NCI-H774 (cell line): ENCODE results near the gene RASSF9.

Source experiments
- DNase-seq: peaks from one replicate; lab custom pipeline; 2025; lab: John Stamatoyannopoulos, UW

Gene RASSF9

DNA sequence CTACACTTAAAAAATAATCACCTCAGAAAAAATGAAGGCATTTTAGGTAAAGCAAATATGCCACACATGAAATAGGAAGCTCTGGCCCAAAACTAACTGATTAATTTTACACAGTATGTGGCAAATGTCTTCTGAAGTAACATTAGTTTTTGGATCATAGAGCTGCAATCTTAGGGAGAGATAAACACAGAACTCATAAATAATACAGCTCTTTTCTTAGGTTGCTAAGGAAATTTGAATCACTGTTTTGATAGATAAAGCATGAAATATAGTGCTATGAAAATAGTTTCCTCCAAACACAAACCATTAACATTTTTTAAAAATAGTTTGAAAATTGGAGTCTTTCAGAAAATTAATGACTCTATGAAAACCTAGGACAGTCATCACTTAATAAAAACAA lies 15.0 kb downstream of the RASSF9 start:
- no peak for DNase-seq

- no peak for DNase-seq
Measured at GRCh38 chr12:85820101-85820500, 16.1 kb downstream of the RASSF9 start.

DNA sequence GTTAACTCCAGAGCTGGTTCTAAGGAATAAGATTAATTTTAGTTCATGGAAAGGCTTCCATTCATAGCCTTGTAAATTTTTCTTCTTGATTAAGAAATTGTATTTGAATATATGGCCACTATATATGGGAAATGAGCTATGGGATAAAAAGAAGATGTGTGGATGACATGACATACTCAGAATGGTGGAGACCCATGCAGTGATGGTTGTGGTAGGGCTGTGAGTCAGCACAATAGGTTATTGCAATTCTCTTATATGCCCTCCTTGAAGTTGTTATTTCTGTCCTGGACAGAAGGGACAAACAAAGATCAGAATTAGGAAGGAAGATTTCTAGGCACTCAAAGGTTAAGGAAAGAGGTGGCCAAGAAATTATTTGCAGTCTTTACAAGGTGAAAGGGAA lies 21.5 kb downstream of the RASSF9 start:
- DNase-seq, result no peak

GRCh38 chr12:85814071-85814470 lies 22.1 kb downstream of the RASSF9 start:
- no peak for DNase-seq

DNA sequence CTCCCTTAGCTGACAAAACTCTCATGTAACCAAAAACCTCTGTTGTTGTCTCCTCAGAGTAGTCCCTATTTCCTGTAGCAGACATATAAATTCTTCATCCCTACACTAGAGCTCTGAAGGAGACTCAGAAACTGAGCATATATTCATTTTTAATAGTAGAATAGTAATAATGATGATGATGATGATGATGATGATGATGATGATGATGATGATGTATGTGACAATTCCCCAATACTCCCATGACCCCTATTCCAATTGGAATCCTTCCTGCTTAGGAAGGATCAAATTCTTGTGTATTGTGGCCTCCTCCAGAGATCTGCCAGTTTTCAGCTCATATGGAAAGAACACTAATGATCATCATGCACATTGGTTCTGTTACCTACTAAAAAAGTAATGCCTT lies 26.7 kb downstream of the RASSF9 start:
- DNase-seq, result no peak

DNA sequence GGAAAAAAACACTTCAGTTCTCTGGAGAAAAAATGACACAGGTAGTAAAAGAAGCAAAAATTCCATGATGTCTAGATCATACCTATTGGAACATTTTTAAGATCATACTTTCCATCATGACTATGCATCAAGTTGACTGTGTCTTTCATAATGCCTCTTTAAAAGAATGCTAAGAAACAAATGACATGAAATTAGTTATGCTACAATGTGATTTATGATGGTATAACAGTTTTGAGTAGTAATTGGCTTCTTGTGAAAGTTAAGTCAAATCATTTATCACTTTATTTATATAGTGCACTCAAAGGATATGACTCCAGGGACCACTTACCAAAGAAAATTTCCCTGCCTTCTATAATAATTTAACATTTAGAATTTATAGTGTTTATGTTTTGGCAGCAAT lies 28.5 kb downstream of the RASSF9 start:
- no peak for DNase-seq

GRCh38 chr12:85805654-85806053 lies 30.6 kb downstream of the RASSF9 start:
- no peak for DNase-seq

DNA sequence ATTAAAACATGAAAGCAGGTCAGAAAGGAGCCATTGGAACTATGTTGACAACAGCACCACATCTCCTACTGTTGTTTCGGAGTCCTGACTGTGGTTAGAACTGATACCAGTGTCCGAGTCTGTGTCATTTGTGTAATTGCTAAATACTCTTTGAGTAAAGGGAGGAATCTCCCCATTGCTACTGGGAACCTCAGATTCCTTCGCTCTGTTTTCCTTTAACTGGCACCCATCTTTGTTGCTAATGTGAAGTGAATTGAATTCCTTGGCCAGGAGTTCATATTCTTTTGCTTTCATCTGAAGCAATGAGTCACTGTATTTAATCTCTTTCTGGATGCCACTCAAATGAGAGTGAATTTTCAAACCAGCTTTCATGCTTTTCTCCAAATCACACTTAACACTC lies 31.5 kb downstream of the RASSF9 start:
- no peak for DNase-seq

- DNase-seq, result no peak
Measured at GRCh38 chr12:85803923-85804322, 32.3 kb downstream of the RASSF9 start.

- DNase-seq, result no peak
Measured at GRCh38 chr12:85803231-85803630, 33.0 kb downstream of the RASSF9 start.

DNA sequence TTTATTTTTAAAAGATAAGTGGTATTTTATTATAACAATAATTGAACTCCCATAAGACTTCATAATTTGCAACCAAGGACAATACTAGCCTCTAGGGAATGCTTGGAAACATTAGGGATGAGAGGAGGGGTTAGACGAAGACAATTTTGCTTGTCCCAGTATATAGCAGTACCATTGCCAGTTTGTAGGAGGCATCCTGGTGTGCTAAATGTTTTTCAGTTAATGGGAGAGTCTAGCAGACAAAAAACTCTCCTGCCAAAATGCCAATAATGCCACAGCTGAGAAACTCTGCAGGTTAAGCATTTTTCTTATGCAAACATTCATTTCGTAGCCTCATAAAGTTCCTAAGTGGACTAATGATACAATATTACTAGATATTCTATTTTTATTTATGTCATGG lies 38.1 kb downstream of the RASSF9 start:
- no peak for DNase-seq

GRCh38 chr12:85796001-85796400 lies 40.2 kb downstream of the RASSF9 start:
- no peak for DNase-seq

- no peak for DNase-seq
Measured at GRCh38 chr12:85794531-85794930, 41.7 kb downstream of the RASSF9 start.

DNA sequence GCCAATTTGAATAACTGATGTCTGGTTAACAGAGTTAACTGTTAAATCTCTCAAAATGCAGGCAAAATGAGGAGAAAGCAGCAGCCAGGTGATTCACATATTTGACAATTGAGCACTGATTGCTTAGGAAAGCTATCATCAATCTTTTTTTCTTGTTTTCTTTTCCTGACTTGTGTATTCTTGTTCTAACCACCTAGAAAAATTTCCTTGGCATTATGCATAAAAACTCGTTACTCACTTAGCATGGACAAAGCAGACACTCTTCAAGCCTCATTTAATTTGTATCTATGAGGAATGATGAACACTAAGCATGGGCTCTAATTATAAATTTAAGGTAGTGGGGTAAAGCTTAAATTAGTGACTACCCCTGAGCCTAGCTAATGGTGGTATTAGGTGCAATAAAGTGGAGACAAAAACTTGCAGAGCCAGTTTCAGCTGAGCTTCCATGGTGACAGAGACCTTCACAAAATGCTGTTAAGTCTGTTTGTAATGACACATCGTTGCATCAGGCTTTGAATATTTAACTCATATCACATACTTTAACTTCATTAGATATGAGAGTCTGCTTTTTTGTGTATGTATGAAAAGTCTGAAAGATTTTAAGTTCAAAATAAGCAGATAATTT lies 52.0 kb downstream of the RASSF9 start:
- DNase-seq, result peak; percentile 17

GRCh38 chr12:85782711-85783110 lies 53.5 kb downstream of the RASSF9 start:
- DNase-seq, result no peak

DNA sequence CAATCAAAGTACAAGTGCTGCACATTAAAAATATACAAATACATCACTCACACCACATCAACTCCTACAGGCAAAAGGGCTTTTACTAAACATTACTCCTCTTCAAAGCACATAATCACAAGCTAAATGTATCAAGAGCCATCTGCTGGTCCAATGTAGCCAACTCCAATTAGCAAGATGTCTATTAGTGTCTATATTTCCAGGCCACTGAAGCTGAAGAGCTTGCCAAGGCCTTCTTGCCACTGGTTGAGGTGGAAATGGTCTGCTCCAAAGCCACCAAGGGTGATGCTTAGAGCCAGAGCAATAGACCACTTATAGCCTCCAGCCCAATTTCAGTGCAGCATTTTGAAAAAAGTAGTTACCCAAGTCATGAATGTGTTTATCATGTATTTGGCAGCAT lies 54.4 kb downstream of the RASSF9 start:
- DNase-seq, result peak; percentile 17

DNA sequence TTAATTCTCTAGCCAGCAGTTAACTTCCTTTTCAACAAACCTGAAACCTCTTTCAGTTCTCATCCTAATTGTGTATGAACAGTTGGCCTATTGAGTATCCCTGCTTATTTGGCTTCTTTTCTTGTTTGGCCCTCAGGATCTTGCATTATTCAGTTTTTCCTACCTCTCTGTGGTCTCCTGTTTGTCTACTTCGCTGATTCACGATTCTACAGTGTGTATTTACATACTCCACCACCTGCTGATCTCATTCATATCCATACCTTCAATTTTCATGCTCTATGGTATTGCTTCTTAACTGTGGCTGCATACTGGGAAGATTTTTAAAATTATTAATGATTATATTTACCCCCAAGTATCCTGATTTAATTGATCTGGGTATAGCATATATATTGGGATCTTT lies 56.4 kb downstream of the RASSF9 start:
- peak; percentile 64 for DNase-seq

DNA sequence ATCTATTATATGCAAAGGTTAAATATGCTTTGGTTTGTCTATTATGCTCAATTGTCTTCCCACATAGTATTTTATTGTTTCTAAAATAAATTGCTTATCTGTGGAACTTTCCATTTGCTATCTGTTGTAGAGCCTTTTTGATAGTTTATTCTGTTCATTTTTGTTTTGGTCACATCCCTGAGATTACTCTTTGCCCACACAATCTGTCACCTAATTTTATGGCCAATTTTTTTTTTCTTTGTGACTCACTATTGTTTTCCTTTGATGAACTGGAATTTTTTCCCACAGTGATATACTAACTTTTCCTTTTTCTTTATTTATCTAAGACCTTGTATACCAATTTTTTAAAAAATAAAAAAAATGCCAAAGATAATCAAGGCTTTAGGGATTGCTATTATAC lies 61.1 kb downstream of the RASSF9 start:
- DNase-seq, result no peak

DNA sequence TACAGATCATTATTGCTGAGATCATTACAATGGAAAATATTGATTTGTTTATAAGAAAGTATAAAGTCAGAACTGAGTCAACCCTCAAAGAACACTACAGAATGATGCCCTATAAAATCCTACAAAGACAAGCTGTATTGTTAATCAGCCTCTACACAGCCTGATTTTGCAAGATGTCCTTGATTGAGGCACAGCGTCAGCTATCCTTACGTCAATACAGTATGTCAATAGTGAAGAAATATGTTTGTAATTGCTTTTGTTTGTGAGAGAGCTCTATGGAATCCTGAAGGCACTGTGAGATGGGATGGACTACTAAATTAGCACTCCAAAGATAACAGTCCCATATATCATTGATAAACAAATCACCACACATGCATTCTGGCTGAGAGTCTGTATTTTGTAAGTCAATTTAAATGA lies 70.7 kb downstream of the RASSF9 start:
- DNase-seq, result peak; percentile 52

- no peak for DNase-seq
Measured at GRCh38 chr12:85759623-85760022, 76.6 kb downstream of the RASSF9 start.

- DNase-seq, result no peak
Measured at GRCh38 chr12:85759091-85759490, 77.1 kb downstream of the RASSF9 start.

DNA sequence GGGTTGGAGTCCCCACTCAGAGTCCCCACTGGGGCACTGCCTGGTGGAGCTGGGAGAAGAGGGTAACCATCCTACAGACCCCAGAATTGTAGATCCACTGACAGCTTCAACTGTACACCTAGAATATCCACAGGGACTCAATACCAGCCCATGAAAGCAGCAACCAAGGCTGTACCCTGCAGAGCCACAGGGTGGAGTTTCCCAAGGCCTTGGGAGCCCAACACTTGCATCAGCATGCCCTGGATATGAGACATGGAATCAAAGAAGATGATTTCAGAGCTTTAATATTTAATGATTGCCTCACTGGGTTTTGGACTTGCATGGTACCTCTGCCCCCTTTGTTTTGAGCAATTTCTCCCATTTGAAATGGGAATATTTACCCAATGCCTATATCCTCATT lies 80.4 kb downstream of the RASSF9 start:
- no peak for DNase-seq
